Cardiac septum (tissue), 1 donor: Measurements from ENCODE around the gene USP48. TPM values are rescaled to one million over a fixed set of nuclear protein-coding genes. Genes with fewer than 3 reads are reported as not detected.
"Not testable (repeated sequence)": the region's sequence is repeated elsewhere in the genome, so short reads cannot be mapped to it uniquely, and the experiment has no call there.

ENCODE experiments used
- DNase-seq: peaks from one replicate; pipeline ENCODE4 v3.0.0-alpha.2; 2020; ENCODE audit warnings: low spot score
- intact Hi-C: fragments of 100-400 bp; cut with DNase I; formaldehyde crosslinking; loops from one replicate; pipeline ENCODE4 v1.14.0; 2022
- long read RNA-seq: library from polyadenylated mRNA; unstranded; transcript quantifications from one replicate; pipeline ENCODE4 v2.0.0, GENCODE V29; 2021
- total RNA-seq: library from RNA; stranded (reverse); fragmentation: NEBNext Ultra II Directional; extraction: Animal tissue kit (Norgen Biotek cat#: 25700); gene quantifications from one replicate; pipeline ENCODE4 v1.2.1, GENCODE V29; 2021
- donor health status: DM: no; HTN: no; CAD: no.

Gene USP48
- 41.3 TPM for total RNA-seq
- long read RNA-seq, full-length matches to known transcripts, result 16 of 76 reads
- long read RNA-seq, partial matches to known transcripts, result 43 of 76 reads
- long read RNA-seq, other reads (novel, unspliced or antisense), result 17 of 76 reads

GRCh38 chr1:21782868-21783678, at the start of gene USP48:
TSS of gene USP48 (minus strand) at chr1:21783149. CDS start at chr1:21782957, 192 bp downstream.
- peak; percentile 99 for DNase-seq
- intact Hi-C loops, result loop anchor here (5.0 to 10.0 kb wide), 2 partner anchors 154 to 538 kb away; partner anchors contain the start of gene HSPG2

- intact Hi-C loops, result no loop called here
- no peak for DNase-seq
Measured at GRCh38 chr1:21831454-21831970, 48.6 kb upstream of the USP48 start.

- intact Hi-C loops, result no loop called here
- DNase-seq, result no peak
Measured at GRCh38 chr1:21830792-21831453, 48.0 kb upstream of the USP48 start.

- DNase-seq, result no peak
Measured at GRCh38 chr1:21829294-21829693, 46.3 kb upstream of the USP48 start.

GRCh38 chr1:21828506-21829210, 45.7 kb upstream of the USP48 start:
- intact Hi-C loops, result no loop called here
- DNase-seq, result no peak

More at GRCh38 chr1:21829294-21829693, 46.3 kb upstream of the USP48 start:
- intact Hi-C loops, result no loop called here

- intact Hi-C loops, result no loop called here
- DNase-seq, result no peak
Measured at GRCh38 chr1:21828075-21828474, 45.1 kb upstream of the USP48 start.

GRCh38 chr1:21827141-21827679, 44.3 kb upstream of the USP48 start:
- no peak for DNase-seq
- intact Hi-C loops, result no loop called here

GRCh38 chr1:21826694-21827093, 43.7 kb upstream of the USP48 start:
- intact Hi-C loops, DNase-seq: not testable (repeated sequence)

GRCh38 chr1:21825393-21825792, 42.4 kb upstream of the USP48 start:
- intact Hi-C loops, result no loop called here
- no peak for DNase-seq

GRCh38 chr1:21824926-21825325, 42.0 kb upstream of the USP48 start:
- intact Hi-C loops, result loop anchor here (5.0 kb wide), 2 partner anchors 47 to 62 kb away; no protein-coding TSS in a partner anchor

GRCh38 chr1:21823980-21824702, 41.2 kb upstream of the USP48 start:
- intact Hi-C loops, result loop anchor here (5.0 kb wide), 2 partner anchors 48 to 63 kb away; no protein-coding TSS in a partner anchor
- DNase-seq, result no peak

More at GRCh38 chr1:21824926-21825325, 42.0 kb upstream of the USP48 start:
- DNase-seq, result no peak

GRCh38 chr1:21823206-21823979, 40.4 kb upstream of the USP48 start:
- no peak for DNase-seq
- intact Hi-C loops, result loop anchor here (5.0 kb wide), 2 partner anchors 49 to 64 kb away; no protein-coding TSS in a partner anchor

- DNase-seq, result no peak
- intact Hi-C loops, result loop anchor here (5.0 kb wide), 2 partner anchors 50 to 65 kb away; no protein-coding TSS in a partner anchor
Measured at GRCh38 chr1:21822349-21822748, 39.4 kb upstream of the USP48 start.

GRCh38 chr1:21821385-21822019, 38.6 kb upstream of the USP48 start:
- intact Hi-C loops, result loop anchor here (5.0 kb wide), 2 partner anchors 51 to 66 kb away; no protein-coding TSS in a partner anchor

GRCh38 chr1:21820597-21821232, 37.8 kb upstream of the USP48 start:
- DNase-seq, result no peak
- intact Hi-C loops, result loop anchor here (5.0 kb wide), 2 partner anchors 52 to 67 kb away; no protein-coding TSS in a partner anchor

More at GRCh38 chr1:21821385-21822019, 38.6 kb upstream of the USP48 start:
- DNase-seq, result no peak

GRCh38 chr1:21818656-21819055, 35.7 kb upstream of the USP48 start:
- DNase-seq, result no peak
- intact Hi-C loops, result no loop called here
